COLO829 (cell line): ENCODE measurements around the gene TCEA2.

ENCODE experiments used
- DNase-seq: peaks from one replicate; pipeline ENCODE4 v3.0.0; 2012; ENCODE audit warnings: low spot score

The TCEA2 gene

DNA sequence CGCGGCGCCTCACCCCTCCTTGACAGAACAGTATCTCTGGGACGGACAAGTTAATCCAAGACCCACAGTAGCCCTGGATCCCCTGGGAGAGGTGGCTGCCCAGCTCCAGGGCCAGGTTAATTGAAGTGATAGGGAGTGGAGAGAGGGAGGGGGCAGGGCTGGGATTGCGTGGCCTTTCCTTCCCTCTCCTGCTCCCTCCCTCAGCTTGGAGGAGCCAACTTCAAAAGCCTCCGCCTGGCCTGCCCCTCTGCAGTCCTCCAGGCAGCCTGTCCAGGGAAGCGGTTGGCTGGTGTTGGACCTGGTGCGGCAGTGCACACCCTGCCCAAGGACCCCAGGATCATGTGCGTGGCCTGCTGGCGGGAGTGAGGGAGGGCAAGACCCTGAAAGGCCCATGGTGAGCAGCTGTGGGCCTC is 27.1 kb upstream of the TCEA2 start, which contains the start of gene C20orf204:
Gene C20orf204 (plus strand): TSS at position 250 of the 413 bp plus-strand sequence. CDS start 142 bp downstream, at position 392.
- DNase-seq: no peak

DNA sequence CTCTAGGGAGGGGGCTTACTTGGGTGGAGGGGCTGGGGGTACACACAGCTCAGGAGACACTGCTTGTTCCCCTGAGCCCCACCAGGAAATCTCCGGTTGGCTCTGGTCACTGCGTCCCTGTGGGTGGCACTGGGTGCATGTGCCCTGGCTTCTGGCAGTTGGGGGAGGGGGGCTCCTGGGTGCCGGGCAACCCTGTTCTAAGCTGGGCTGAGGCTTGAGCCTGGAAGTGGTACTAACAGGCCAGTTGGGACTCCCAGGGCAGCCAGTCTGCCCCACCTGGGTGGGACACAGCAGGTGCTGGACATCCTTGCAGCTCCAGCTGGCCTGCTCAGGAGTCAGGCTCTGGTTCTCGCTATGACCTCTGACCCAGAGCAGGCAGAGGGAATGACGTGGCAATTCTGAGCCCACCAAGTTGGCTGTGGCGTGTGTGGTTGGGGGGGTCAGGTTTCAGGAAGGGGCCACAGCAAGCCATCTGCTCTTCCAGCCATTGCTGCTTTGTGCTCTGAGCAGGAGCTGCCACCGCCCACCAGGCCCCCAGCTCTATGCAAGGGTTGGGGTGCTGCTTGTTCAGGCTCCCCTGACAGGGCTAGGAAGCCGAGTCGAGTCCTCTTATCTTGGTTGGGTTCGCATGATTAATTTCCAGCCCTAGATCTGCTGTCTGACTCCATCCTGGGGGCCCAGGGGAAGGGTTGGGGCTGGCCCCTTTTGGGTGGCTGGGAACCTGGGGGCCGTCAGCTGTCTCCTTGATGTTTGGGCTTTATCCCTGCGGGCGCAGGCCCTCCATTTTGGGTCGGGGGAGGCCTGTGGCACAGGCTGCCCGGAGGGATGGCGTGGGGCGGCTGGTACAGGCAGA is 26.4 kb upstream of the TCEA2 start:
- DNase-seq: no peak

- no peak for DNase-seq
These were observed 25.9 kb upstream of the TCEA2 start for GRCh38 chr20:64037199-64037497.

DNA sequence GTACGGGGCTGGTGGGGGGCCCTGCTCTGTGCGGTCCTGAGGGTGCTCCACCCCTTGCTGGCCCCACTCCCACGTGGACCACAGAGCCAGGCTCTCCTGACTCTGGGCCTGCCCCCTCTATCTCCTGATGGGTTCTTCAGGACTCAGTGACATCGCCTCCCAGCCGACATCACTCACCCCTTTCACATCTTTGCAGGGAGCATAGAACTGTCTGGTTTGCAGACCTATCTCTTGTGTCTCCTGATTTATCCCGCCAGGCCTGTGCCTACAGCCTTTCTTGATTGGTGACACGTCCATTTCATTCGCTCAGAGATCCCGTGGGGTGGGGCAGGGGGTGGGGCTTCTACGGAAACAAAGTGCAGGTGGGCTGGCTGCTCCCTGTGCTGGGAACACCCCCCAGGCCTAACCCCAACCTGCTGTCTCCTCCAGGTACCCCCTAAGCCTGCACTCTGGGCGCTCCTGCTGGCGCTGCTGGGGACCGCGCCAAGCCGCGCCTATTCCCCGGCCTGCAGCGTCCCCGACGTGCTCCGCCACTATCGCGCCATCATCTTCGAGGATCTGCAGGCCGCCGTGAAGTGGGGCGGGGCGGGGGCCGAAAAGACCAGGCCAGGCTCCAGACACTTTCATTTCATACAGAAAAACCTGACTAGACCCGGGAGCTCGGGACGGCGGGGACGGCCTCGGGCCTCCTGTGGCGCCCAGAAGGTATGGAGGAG is 25.3 kb upstream of the TCEA2 start:
- no peak for DNase-seq

- DNase-seq: no peak
These were observed 24.8 kb upstream of the TCEA2 start for GRCh38 chr20:64038224-64038564.

GRCh38 chr20:64038565-64039292 is 24.3 kb upstream of the TCEA2 start:
- peak; percentile 62 for DNase-seq

DNA sequence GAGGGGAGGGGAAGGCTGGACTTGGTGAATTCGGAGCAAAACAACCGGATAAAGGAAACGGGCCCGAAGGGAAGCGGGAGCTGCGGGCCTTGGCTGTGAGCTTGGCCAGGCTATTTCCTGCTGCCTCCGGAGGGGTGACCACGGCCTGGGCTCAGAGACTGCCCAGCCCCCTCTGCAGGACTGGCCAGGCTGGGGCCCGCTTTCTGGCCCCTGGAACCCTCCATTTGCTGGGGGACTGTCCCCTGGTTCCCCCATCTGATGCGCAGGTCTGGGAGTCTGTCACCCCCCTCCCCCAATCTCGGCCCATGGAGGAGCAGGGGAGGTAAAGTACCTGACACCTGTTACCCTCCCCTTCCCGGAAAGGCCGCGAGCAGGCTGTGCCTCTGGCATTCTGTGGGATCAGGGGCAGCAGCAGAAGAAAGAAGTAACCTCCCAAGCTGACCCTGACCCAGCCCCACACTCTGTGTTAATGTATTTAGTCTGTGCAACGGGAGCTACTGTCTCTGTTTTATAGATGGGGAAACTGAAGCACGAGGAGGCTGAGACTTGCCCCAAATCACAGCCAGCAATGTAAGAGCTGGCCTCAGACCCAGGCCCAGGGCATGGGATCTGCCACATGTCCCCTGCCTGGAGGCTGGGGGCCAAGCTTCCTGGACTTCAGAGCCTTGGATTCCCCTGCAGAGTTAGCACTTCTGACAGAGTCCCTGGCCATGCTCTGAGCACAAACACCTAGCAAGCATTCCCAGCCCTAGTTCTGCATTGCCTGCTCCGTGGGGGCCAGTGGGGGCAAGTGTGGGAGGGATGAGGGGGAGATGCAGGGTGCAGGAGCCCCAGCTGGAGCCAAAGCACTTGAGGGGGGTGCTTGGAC is 23.5 kb upstream of the TCEA2 start:
- no peak for DNase-seq

DNA sequence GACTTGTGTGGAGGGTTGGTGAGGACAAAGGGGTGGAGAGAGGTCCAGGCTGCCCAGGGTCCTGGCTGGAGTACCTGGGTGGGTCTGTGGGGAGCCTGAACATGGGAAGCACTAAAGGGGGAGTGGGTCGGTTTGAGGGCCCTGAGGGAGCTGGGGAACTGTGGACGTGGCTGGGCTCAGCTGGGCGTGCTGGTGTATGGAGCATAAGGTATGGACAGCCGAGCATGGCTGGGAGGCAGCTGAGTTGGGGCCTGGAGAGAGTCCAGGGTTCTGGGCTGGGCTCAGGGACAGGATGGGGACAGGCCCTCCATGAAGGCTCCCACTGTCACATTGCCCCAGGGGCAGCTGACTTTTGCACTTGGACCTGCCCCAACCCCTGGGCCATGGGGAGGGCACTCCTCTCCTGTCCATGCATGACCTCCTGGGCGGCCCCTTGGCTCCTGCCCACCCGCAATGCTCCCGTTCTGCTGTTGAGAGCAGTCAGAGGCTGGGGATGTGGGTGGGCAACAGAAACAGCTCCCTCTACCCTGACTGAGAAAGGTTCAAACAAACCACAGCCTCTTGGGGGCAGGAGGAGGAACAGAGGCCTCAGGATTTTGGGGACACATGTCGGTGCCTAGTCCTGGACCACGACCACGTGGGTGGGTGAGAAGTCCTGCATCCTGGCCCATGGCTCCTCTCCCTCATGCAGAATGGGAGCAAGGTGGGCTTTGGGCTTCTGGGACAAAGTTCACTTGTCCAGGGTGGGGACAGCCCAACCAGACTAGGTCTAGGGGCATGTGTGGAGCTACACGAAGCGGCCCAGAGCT is 22.6 kb upstream of the TCEA2 start:
- no peak for DNase-seq

DNA sequence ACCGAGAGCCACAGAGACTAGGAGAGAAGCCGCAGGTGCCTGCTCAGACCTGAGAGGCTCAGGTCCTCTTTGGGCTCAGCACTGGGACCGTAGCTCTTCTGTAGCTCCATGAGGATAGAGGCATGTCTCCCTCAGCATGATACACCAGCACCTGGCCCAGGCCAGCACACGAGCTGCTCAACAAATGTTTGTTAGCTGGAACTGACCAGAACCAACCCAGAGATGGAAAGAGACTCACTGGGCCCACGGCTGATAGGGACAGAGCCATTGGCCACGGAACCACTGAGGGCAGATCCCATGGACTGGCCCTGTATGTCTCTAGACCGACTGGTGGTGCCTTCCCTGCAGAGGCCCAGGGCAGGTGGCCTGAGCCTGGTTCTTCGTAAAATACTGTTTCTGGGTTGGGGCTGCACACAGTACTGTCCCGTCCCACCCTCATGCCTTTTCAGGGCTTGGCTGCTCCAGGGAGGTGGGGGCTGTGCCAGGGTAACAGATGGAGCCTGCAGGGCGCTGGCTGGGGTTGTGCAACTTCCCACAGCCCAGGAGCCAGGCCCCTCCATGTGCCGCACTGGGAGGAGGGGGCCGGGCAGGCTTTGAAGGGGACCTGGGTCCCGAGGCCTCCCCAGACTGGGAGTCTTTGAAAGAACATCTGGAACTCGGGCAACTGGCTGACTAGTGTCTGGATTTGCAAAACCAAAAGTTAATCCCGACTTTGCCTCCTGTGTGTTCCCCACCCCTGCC is 21.8 kb upstream of the TCEA2 start:
- DNase-seq: no peak

DNA sequence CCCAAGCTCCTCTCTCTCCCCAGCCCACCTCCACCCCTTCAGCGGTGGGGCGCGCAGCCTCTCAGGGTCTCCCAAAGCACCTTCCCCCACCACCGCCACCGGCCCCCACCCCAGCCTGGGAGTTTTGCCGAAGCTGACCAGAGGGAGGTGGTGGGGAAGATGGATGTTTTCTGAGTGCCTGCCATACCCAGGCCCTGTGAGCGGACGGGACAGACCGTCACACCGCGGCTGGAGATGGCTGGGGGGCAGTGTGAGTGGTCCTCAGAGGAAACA is 21.3 kb upstream of the TCEA2 start:
- DNase-seq: no peak

GRCh38 chr20:64042054-64042781 is 20.8 kb upstream of the TCEA2 start:
- DNase-seq: no peak

GRCh38 chr20:64043768-64044167 is 19.2 kb upstream of the TCEA2 start:
- no peak for DNase-seq

DNA sequence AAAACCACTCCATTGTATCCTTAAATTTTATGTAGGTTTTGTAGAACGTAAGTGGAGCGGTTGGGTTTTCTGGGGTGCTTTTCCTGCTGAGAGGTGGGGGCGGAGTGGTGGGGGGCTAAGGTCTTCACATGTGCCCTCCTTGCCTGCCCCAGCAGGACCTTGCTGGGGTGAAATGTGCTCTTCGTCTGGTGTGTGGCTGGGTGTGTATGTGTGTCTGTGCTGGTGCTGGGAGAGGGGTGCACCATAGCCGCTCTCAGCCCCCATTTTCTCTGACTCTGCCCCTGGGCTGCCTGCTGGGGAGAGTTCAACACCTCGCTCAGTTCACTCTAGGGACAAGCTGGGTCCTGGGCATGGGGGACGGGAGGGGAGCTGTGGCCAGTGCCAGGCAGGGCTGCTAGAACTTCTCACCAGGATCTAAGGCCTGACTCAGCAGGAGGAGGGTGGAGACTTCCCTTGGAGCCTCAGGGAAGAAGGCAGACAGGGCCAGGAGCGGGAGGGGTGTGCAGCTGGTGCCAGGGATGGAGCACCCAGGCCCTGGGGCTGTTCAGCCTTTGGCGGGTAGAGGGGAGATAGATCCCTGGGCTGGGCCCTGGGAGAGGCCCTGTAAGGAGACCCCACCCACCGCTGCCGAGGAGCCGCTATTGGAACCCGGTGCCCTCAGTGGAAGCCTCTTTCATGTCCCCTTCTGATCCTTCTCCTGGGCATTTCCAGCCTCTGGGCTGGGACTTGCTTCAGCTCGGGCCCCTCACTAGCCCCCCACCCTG is 18.3 kb upstream of the TCEA2 start:
- peak; percentile 57 for DNase-seq

DNA sequence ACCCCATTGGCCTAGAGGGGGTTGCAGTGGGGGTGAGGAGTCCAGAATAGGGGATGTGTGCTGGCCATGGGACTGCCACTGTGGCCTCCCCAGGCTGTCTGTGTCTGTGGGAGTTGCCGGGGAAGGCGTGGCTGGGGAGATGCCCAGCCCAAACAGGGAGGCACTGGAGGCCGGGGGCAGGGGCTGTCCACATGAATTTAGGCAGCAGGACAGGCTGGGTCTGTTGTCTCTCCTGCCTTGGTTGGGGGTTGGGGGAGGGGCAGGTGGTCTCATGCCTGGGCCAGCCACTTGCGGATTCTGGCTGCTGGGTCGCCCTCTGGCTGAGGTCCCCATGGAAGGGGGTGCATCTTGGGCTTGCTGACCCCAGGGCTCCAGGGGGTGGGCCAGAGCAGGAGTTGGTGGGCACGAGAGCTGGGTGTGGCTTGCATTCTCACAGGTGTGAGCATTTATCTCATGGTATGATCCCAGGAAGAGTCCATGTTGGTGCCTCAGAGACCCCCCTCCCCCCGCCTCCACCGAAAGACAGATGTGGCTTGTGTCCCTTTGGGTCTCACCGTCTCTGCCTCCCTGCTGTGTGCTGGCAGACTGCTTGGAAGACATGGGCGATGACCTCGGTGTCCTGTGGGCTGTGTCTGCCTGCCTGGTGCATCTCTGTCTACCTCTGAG is 17.5 kb upstream of the TCEA2 start:
- no peak for DNase-seq

GRCh38 chr20:64047046-64047389 is 16.0 kb upstream of the TCEA2 start:
- no peak for DNase-seq

DNA sequence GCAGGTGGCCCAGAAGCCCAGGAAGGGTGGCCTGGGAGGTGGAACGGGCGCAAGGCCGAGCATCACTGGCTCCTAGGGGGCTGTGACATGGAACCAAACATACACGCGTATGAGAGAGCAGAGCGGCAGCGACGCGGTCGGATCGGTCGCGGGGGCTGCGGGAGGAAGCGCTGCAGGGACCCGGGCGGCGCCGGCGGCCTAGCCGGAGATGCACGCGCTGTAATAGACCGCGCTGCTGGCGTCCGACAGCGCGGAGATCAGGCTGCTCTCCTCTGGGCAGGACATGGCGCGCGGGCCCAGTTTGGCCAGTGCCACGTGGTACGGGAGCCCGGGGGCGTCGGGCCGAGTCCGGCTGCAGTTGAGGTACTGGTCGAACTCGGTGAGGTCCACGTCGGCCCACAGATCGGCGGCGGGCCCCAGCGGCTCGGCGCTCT is 15.0 kb upstream of the TCEA2 start:
- no peak for DNase-seq

GRCh38 chr20:64048402-64049044 is 14.5 kb upstream of the TCEA2 start:
- DNase-seq: no peak
